A172 (cell line): ENCODE results near the gene CUL4A. TPM values are rescaled to one million over a fixed set of nuclear protein-coding genes. Genes with fewer than 3 reads are reported as not detected.
"Not testable (repeated sequence)": the region's sequence is repeated elsewhere in the genome, so short reads cannot be mapped to it uniquely, and the experiment has no call there.

Experiments used
- DNase-seq: peaks from one replicate; pipeline ENCODE4 v3.0.0-alpha.2; 2015; ENCODE audit warnings: low spot score
- total RNA-seq: library from RNA; depleted of rRNA; stranded (reverse); fragments of >200 nt; shearing (Covaris generic); gene quantifications from 2 replicates; pipeline ENCODE4 v1.2.3, GENCODE V29; 2014; rRNA removed

CUL4A gene
- total RNA-seq = 142 and 154 TPM in 2 replicates

DNA sequence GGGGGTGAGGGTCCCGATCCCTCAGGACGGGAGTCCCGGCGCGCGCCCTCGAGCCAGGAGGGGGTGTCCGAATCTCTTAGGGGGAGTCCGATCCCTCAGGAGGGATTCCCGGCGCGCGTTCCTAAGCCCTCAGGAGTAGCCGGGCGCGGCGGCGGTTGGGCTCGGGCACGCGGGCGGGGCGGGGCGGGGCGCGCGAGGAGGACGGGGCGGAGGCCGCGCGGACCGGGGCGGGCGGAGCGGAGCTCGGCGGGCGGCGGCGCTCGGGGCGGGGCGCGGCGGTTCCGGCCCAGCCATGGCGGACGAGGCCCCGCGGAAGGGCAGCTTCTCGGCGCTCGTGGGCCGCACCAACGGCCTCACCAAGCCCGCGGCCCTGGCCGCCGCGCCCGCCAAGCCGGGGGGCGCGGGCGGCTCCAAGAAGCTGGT, at the start of gene CUL4A:
CUL4A (plus strand) TSS at position 278 of the 423 bp plus-strand sequence; CDS start at position 293, 15 bp downstream.
- peak; percentile 45 for DNase-seq

DNA sequence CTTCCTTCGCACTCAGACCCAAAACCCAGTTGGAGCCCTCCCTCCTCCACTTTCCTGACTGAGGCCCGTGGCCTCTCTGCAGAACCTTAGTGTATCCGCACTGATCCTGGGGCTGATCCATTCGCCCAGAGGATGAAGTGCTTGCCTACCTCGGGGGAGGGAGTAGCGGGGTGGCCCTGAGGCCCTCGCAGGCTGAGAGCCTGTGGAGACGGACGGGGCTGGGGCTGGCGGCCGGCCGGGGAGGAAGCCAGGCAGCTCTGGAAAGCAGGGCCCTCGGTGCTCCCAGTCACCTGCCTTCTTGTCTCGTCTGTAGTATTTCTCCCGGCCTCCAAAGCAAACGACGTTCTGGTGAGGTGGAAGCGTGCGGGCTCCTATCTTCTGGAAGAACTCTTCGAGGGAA, 49.7 kb upstream of the CUL4A start:
- no peak for DNase-seq

DNA sequence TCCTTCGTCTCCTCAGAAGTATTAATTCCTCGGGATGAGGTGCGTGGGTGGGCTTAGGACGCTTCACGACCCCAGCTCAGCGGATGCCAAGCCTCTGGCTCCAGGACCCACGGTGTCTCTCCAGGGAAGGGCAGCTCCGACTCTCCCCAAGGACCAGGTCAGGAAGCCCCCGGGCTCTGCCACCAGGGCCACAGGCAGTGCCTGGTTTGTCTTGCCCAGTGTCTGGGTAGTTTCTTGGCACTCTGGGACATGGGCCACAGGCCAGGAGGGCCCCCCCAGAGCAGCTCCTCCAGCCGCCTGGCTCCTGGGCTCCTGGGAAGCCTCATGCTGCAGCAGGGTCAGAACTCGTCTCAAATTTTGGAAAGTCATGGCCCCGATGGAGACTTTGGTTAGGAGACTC, 48.4 kb upstream of the CUL4A start:
- DNase-seq = no peak

DNA sequence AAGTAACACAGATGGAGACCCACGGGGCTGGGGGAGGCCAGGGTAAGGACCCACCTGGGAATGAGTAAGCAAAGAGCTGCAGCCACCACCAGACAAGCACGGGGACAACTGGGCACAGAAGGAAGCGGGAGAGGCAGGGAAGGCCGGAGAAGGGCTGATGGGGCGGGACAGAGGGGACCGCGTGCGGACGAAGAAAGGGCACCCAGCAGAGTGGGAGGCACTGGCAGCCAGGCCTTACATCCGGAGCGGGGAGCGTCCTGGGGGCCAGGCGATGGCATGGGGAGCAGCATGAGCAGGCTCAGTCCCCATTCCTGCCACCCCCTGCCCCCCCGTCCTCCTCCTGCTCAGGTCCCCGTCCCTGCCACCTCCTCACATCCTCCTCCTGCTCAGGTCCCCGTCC, 48.0 kb upstream of the CUL4A start:
- no peak for DNase-seq

DNA sequence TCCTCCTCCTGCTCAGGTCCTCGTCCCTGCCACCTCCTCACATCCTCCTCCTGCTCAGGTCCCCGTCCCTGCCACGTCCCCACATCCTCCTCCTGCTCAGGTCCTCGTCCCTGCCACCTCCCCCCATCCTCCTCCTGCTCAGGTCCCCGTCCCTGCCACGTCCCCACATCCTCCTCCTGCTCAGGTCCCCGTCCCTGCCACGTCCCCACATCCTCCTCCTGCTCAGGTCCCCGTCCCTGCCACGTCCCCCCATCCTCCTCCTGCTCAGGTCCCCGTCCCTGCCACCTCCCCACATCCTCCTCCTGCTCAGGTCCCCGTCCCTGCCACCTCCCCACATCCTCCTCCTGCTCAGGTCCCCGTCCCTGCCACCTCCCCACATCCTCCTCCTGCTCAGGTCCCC, 47.4 kb upstream of the CUL4A start:
- not testable (repeated sequence) for DNase-seq

DNA sequence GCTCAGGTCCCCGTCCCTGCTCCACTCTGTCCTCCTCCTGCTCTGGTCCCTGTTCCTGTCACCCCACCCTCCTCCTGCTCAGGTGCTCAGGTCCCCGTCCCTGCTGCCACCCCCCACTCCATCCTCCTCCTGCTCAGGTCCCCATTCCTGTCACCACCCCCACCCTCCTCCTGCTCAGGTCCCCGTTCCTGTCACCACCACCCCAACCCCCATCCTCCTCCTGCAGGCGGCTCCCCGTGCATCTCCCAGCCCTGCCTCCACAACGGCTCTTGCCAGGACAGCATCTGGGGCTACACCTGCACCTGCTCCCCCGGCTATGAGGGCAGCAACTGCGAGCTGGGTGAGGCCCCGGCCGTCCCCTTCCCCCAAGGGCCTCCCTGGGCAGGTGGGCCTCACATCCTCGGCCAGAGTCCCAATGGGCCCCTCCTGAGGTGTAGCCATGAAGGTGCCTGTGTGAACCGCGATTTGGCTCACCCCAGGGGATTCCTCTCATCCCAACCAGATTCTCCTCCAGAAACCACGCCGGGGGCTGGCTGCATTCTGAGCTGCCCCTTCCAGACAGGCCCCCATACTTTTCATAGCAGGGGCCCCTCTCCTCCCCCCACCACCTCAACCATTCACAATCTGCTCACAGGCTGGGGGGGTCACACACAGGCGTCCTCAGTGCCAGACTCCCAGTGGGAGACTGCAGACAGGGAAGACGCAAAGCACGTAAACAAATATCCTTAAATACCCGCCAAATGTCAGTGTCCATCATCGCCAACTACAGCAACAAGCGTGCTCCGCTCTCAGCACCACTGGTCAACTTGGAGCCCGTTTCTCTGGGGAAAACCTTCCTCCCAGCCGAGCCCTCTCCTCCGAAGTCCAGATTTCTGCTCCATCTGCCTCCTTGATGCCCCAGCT, 46.4 kb upstream of the CUL4A start:
- DNase-seq = no peak

DNA sequence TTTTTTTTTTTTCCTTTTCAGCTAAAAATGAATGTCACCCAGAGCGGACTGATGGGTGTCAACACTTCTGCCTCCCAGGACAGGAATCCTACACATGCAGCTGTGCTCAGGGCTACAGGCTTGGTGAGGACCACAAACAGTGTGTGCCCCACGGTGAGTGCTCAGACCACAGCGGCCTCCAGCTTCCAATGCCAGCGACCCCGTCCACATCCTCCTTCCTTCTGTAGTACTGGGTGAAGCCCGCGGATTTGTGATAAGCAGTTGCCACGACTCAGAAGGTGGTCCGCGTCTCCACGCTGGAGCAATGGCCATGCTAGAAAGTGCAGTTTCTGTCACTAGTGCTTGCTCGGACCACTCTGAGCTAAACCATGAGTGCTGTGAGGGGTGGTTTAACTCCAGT, 44.9 kb upstream of the CUL4A start:
- DNase-seq = no peak

DNA sequence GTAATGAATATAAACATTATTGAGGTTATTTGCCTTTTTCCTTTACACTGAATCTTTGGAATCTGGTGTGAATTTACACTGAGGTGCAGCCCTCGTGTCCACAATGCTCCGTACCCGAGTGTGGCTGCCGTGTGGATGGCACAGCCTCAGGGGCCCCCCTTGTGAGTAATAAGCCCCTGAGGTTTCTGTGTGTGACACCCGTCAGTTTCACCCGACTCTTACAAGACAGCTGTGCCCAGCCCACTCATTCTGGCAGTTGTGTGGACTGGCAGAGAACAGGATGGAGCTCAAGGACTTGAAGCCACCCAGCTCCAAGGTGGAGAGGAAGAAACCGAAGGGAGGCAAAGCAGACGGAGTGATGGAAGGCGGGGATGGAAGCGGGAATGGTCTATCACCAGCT, 43.1 kb upstream of the CUL4A start:
- no peak for DNase-seq

DNA sequence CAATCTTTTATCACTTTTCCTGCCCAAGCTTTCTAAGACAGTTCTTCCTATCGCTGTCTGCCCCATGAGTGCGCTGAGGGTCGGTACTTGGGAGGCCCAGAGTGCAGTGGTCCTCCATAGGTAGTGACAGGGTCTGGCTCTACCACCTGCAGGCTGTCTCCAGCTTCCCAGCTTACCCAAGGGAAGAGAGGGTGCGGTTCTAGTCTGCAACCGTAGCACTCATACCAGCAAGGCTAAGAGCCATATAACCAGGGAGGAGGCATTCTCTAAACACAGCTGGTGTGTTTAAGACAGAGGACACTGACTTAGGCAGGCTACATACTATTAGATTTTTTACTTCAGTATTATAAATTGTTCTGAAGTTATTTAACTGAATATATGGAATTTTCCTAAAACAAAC, 42.7 kb upstream of the CUL4A start:
- DNase-seq = no peak

DNA sequence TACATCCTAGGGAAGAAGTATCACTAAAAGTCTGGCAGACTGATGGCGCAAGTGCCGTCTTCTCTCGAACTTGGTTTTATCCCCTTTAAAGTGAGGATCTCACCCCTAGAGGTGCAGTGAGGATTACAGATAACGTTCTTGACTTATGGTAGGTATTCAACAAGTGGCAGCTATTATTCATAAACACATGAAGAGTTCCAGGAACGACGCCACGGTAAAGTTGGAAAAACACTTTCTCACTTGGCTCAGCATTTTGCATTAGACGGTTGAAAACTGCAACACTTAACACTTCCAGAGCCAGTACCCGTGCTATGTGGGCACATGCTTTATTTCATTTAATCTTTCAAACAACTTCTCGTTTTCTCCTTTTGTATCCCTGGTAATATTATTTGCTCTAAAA, 42.3 kb upstream of the CUL4A start:
- no peak for DNase-seq

DNA sequence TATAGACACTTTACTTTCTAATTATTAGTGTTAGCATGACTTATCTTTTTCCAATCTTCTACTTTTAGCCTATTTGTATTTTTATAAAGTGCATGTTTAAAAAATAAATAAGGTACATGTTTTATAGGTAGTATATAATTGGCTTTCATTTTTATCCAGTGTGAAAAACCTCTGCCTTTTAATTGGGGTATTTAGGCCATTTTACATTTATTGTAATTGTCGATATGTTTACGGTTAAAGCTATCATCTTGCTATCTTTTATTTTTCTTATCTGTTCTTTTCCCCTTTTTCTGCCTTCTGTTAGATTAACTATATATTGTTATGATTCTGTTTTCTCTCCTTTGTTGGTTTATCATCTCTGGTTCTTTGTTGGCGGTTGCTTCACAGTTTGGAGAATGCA, 41.8 kb upstream of the CUL4A start:
- no peak for DNase-seq

DNA sequence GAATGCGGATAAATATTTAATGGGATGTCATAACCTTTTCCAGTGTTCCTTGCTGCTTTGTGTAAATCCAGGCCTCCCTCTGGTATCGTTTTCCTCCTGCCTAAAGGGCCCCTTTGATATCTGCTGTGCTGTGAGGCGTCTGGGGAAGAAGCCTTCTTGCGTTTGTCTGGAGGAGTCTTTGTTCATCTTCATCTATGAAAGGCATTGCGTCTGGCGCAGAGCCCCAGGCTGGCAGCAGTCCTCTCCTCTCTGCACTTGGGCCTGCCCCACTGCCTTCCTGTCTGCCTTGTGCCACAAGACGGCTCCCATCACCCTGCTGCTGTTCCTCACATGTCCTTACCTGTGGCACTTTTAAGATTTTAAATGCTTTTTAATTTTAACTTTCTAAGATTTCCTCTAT, 41.2 kb upstream of the CUL4A start:
- DNase-seq = no peak

DNA sequence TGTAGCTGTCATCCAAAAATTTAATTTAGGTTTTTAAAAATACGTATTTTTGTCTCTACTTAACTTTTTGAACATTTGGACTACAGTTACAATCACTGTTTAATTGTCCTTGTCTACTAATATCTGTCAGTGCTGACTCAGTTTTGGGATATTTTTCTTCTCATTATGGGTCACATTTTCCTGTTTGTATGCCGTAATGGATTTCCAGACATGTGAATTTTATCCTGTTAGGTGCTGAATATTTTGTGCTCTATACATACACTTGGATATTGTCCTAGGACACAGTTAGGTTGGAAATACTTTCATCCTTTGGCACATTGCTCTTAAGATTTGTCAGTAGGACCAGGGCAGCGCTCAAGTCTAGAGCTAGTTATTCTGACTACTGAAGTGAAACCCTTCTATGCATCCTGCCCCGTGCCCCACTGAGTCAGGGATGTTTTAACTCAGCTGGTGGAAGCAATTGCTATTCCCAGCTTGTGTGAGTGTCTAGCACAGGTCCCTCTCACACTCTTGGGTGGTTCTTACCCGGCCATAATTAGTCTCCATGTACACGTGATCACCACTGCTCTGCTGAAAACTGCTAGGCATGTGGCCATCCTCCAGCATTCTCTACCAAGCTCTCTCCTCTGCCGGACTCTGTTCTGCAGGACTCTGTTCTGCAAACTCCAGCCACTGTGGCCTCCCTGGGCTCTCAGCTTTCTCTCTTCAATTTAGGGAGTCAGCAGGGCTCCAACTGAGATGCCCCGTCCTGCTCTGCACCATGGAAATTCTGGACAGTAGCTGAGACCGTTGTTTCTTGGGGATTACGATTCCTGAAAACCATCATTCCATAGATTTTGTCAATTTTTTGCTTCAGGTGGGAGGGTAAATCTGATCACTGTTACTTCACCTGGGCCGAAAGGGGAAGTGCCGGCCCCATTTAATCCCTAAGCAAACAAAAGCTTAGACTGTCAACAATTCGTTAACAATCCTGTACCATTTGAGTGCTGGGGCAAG, 39.8 kb upstream of the CUL4A start:
- no peak for DNase-seq

DNA sequence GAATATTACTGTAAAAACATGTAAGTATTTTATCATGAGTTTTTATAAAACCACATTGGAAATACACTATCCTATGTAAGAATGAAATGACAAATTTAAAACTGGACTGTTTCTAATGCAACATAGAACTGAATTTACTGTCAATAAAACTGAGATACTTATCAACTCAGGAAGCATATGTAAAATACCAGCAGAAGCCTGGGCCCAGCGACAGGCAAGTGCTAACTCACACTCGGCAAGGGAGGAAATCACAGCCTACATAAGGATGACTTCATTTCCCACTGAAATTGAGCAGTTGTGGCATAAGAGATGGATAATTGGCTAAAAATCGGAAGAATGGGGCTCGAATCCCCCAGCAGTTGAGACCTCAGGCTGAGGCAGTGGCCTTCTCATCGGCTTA, 38.9 kb upstream of the CUL4A start:
- DNase-seq = no peak

DNA sequence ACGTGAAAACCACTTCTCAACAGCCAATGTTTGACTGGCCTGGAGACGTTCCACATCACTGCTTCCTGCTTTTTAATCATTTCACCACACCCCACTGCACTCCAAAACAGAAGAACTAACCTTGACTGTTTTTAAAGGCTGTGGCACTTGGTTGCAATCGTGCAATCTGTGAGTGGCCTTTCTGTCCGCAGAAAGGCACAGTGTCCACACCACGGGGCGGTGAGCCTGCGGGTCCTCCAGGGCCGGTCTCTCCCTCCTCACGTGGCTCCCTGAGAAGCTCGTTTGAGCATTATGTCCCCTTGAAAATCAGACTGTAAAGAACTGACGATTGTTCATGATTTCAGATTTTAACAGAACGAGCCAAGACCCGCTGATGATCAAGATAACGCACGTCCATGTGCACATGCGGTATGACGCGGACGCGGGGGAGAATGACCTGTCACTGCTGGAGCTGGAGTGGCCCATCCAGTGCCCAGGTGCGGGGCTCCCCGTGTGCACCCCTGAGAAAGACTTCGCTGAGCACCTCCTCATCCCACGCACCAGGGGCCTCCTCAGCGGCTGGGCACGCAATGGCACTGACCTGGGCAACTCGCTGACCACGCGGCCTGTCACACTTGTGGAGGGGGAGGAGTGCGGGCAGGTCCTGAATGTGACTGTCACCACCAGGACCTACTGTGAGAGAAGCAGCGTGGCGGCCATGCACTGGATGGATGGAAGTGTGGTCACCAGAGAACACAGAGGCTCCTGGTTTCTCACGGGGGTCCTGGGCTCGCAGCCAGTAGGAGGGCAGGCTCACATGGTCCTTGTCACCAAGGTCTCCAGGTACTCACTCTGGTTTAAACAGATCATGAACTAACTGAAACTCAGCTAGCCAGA, 37.9 kb upstream of the CUL4A start:
- no peak for DNase-seq

DNA sequence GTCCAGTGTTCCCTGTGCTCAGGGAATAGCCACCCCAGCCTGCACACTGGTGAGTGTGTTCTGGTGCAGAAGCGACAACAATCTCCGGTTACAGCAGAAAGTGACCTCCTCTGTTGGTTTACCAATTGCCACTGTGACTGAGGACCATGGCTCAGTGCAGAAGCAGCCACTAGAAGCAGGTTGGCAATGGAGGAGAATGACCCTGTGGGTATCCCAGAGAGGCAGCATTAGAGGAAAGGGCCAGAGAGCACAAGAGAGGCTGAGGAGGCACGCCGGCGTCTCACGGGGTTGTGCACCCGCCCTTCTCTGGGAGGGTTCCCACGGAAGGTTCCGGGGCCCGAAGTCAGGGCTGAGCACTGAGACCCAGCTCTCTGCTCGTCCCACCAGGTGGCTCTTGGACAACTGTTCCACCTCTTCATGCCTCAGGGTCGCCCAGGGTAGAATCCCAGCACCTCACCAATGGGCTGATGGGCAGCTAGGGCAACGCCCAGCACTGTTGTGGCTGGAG, 36.9 kb upstream of the CUL4A start:
- DNase-seq = no peak

DNA sequence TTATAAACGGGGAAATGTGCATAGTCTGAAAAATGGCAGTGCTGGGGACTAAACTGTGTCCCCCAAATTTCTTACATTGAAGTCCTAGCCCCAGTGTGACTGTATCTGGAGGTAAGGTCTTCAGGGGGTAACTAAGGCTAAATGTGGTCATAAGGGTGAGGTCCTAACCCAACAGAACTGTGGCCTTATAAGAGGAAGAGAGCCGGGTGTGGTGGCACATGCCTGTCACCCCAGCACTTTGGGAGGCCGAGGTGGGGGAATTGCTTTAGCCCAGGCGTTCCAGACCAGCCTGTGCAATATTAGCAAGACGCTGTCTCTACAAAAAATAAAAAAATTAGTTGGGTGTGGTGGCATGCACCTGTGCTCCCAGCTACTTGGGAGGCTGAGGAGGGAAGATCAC, 33.1 kb upstream of the CUL4A start:
- DNase-seq = no peak

DNA sequence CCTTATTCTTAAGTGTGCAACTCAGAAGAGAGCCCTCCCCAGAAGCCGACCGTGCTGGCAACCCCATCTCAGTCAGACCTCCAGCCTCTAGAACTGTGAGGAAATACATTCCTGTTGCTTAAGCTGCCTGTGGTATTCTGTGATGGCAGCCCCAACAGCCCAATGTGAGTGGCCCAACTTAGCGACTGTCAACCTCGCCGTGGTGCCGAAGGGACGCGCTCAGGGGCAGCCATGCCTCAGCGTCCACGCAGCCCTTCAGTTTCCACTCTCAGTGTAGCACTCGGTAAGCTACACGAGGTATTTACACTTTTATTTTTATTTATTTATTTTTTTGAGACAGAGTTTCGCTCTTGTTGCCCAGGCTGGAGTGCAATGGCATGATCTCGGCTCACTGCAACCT, 32.6 kb upstream of the CUL4A start:
- DNase-seq = no peak

DNA sequence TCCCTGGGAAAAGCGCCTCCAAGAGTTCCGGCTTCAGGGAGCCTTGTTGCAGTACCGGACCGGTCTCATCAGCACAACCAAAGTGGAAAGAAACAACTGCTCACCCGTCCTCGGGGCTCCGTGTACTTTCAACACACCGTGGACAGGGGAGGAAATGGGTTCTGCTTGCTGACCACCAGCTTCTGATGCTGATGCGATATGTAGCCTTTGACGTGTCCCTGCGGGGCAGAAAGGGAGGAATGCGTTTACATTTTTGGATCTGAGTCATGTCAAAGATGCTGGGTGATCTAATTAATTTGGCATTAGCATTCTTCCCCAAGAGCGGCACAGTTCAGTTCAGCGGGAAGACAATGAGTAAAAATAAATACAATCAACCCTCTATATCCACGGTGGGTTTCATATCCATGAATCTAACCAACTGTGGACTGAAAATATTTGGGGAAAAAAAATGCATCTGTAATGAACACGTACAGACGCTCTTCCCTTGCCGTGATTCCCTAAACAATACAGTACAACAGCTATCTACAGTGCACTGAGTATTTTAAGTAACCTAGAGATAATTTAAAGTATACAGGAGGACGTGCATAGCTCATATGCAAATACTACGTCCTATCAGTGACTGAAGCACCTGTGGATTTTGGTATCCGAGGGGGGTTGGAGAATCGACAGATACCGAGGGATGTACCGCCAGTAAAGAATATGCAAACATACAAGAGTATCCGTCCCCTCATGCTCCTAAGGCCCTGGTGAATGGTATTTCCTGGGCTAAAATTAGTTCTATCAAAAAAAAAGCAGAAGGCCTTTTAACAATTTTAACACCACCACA, 31.1 kb upstream of the CUL4A start:
- DNase-seq = peak; percentile 96

DNA sequence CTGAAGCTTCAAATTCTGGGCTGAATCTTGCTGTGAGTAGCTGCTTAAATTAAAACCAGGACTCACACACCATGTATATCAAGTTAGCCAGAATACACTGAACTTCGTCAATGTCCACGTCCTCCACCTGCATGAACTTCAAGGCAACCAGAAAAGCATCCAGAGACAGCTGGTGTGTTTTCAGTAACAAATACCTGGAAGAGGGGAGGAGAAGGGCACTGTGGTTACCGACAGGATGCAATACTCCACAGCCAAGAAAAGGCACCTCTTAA, 30.6 kb upstream of the CUL4A start:
- peak; percentile 52 for DNase-seq
